ENCODE measurements around the gene RPL35A.
A peak's percentile ranks its signal among the peaks of the same experiment; 100 is the strongest.

The RPL35A gene

DNA sequence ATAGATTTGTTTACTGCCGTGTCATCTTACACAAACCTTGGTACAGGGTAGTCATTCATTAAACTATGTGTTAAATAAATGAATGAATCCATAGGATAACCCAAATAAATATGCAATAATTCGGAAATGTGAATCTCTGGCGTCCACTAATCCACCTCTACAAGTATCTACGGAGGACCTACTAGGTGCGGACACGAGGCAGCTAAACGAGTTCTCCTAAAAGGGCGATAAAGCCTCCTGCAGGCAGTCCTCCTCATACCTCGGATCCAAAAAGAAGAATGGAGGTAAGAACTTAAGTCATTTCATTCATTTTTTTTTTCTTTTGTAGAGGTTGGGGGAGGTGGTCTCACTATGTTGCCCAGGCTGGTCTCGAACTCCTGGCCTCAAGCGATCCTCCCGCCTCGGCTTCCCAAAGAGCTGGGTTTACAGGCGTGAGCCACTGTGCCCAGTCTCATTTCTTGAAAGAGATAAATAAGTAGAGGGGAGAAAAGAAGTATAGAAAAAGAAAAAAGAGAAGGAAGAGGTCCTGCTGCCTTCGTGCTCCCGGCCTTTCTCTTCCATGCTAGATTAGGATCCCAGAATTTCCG lies 706 bp upstream of the RPL35A start:
- TF ChIP-seq SNAI2 (CRISPR knock-in tag; IDR thresholded peaks at IDR 0.05): no peak
- ATAC-seq: no peak

DNA sequence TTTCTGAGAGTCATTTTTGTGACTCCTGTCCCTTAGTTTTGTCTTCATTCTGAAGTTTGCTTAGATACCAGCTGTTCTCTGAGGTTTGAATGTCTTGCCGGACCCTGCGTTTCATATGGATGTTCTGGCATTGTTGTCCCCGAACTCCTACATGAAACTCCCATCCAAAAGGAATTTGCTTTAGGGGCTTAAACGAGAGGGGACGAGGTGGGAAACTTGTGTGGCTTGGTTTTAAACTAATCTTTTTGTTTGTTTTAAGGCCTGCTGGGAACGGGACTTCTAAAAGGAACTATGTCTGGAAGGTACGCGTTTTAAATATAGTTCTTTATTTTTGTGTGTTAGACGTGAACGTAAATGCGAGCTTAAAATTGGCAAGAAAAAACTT lies 679 bp downstream of the RPL35A start:
- ATAC-seq: no peak
- 0 out of 2 replicates have a peak, but pooled peaks have one; percentile 24 for TF ChIP-seq ZFP3 (CRISPR knock-in tag; IDR thresholded peaks at IDR 0.05)
- TF ChIP-seq, protein P1, sequence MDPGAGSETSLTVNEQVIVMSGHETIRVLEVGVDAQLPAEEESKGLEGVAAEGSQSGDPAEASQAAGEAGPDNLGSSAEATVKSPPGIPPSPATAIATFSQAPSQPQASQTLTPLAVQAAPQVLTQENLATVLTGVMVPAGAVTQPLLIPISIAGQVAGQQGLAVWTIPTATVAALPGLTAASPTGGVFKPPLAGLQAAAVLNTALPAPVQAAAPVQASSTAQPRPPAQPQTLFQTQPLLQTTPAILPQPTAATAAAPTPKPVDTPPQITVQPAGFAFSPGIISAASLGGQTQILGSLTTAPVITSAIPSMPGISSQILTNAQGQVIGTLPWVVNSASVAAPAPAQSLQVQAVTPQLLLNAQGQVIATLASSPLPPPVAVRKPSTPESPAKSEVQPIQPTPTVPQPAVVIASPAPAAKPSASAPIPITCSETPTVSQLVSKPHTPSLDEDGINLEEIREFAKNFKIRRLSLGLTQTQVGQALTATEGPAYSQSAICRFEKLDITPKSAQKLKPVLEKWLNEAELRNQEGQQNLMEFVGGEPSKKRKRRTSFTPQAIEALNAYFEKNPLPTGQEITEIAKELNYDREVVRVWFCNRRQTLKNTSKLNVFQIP (CRISPR knock-in tag; IDR thresholded peaks at IDR 0.05; ENCODE audit: borderline replicate concordance, low read depth): no peak

DNA sequence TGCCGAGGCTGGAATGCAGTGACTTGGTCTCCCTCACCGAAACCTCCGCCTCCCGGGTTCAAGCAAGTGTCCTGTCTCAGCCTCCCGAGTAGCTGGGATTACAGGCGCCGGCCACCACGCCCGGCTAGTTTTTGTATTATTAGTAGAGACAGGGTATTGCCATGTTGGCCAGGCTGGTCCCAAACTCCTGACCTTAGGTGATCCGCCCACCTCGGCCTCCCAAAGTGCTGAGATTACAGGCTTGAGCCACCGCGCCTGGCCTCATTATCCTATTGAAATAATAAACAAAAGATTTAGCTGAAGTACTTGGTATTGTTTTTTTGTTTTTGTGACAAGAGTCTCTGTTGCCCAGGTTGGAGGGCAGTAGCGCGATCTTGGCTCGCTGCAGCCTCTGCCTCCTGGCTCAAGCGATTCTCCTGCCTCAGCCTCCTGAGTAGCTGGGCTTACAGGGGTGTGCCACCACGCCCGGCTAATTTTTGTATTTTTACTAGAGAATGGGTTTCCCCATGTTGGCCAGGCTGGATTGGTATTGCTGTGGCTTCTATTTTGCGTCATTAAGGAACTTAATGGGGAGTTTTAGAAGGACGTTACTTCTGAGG lies 1.5 kb downstream of the RPL35A start:
- no peak for TF ChIP-seq ZNF565 (CRISPR knock-in tag; conservative IDR thresholded peaks at IDR 0.05; ENCODE audit: low read depth)
- TF ChIP-seq ZC3H10 (CRISPR knock-in tag; IDR thresholded peaks at IDR 0.05): no peak
- no peak for TF ChIP-seq OSR1 (CRISPR knock-in tag; IDR thresholded peaks at IDR 0.05)
- no peak for TF ChIP-seq TCF4 (CRISPR knock-in tag; IDR thresholded peaks at IDR 0.05; ENCODE audit: borderline replicate concordance)
- TF ChIP-seq, protein P2, sequence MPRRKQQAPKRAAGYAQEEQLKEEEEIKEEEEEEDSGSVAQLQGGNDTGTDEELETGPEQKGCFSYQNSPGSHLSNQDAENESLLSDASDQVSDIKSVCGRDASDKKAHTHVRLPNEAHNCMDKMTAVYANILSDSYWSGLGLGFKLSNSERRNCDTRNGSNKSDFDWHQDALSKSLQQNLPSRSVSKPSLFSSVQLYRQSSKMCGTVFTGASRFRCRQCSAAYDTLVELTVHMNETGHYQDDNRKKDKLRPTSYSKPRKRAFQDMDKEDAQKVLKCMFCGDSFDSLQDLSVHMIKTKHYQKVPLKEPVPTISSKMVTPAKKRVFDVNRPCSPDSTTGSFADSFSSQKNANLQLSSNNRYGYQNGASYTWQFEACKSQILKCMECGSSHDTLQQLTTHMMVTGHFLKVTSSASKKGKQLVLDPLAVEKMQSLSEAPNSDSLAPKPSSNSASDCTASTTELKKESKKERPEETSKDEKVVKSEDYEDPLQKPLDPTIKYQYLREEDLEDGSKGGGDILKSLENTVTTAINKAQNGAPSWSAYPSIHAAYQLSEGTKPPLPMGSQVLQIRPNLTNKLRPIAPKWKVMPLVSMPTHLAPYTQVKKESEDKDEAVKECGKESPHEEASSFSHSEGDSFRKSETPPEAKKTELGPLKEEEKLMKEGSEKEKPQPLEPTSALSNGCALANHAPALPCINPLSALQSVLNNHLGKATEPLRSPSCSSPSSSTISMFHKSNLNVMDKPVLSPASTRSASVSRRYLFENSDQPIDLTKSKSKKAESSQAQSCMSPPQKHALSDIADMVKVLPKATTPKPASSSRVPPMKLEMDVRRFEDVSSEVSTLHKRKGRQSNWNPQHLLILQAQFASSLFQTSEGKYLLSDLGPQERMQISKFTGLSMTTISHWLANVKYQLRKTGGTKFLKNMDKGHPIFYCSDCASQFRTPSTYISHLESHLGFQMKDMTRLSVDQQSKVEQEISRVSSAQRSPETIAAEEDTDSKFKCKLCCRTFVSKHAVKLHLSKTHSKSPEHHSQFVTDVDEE (CRISPR knock-in tag; IDR thresholded peaks at IDR 0.05): no peak
- no peak for TF ChIP-seq CSDC2 (CRISPR knock-in tag; IDR thresholded peaks at IDR 0.05)
- no peak for TF ChIP-seq BACH2 (CRISPR knock-in tag; IDR thresholded peaks at IDR 0.05; ENCODE audit: borderline replicate concordance)
- TF ChIP-seq ZFP30 (CRISPR knock-in tag; IDR thresholded peaks at IDR 0.05): no peak
- TF ChIP-seq, protein P3, sequence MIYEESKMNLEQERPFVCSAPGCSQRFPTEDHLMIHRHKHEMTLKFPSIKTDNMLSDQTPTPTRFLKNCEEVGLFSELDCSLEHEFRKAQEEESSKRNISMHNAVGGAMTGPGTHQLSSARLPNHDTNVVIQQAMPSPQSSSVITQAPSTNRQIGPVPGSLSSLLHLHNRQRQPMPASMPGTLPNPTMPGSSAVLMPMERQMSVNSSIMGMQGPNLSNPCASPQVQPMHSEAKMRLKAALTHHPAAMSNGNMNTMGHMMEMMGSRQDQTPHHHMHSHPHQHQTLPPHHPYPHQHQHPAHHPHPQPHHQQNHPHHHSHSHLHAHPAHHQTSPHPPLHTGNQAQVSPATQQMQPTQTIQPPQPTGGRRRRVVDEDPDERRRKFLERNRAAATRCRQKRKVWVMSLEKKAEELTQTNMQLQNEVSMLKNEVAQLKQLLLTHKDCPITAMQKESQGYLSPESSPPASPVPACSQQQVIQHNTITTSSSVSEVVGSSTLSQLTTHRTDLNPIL (CRISPR knock-in tag; IDR thresholded peaks at IDR 0.05; ENCODE audit: low read depth): no peak
- no peak for TF ChIP-seq PPARA (CRISPR knock-in tag; IDR thresholded peaks at IDR 0.05; ENCODE audit: borderline replicate concordance)
- no peak for TF ChIP-seq RARB (CRISPR knock-in tag; IDR thresholded peaks at IDR 0.05)
- TF ChIP-seq, protein P4, sequence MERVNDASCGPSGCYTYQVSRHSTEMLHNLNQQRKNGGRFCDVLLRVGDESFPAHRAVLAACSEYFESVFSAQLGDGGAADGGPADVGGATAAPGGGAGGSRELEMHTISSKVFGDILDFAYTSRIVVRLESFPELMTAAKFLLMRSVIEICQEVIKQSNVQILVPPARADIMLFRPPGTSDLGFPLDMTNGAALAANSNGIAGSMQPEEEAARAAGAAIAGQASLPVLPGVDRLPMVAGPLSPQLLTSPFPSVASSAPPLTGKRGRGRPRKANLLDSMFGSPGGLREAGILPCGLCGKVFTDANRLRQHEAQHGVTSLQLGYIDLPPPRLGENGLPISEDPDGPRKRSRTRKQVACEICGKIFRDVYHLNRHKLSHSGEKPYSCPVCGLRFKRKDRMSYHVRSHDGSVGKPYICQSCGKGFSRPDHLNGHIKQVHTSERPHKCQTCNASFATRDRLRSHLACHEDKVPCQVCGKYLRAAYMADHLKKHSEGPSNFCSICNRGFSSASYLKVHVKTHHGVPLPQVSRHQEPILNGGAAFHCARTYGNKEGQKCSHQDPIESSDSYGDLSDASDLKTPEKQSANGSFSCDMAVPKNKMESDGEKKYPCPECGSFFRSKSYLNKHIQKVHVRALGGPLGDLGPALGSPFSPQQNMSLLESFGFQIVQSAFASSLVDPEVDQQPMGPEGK (CRISPR knock-in tag; IDR thresholded peaks at IDR 0.05; ENCODE audit: borderline replicate concordance): no peak
- TF ChIP-seq ZNF8 (CRISPR knock-in tag; IDR thresholded peaks at IDR 0.05): no peak
- ATAC-seq: no peak

DNA sequence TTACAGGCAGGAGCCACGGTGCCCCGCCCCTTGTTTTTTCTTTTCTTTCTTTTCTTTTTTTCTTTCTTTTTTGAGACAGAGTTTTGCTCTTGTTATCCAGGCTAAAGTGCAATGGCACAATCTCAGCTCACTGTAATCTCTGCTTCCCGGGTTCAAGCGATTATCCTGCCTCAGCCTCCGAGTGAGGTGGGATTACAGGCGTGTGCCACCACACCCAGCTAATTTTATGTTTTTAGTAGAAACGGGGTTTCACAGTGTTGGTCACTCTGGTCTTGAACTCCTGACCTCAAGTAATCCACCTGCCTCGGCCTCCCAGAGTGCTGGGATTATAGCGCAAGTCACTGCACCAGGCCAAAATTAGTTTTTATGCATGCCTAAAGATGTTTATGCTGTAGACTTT lies 2.5 kb downstream of the RPL35A start:
- no peak for ATAC-seq
- TF ChIP-seq ZNF565 (CRISPR knock-in tag; conservative IDR thresholded peaks at IDR 0.05; ENCODE audit: low read depth) (no peak), ZFP3 (CRISPR knock-in tag; IDR thresholded peaks at IDR 0.05) (no peak), OSR1 (CRISPR knock-in tag; IDR thresholded peaks at IDR 0.05) (no peak), ARNTL (CRISPR knock-in tag; IDR thresholded peaks at IDR 0.05; ENCODE audit: borderline replicate concordance, low read depth) (no peak), PPARA (CRISPR knock-in tag; IDR thresholded peaks at IDR 0.05; ENCODE audit: borderline replicate concordance) (no peak), GLIS3 (CRISPR knock-in tag; IDR thresholded peaks at IDR 0.05) (no peak), CSDC2 (CRISPR knock-in tag; IDR thresholded peaks at IDR 0.05) (no peak), ISL1 (CRISPR knock-in tag; IDR thresholded peaks at IDR 0.05) (no peak), ZNF70 (CRISPR knock-in tag; IDR thresholded peaks at IDR 0.05) (no peak), TOX (CRISPR knock-in tag; IDR thresholded peaks at IDR 0.05; ENCODE audit: borderline replicate concordance) (no peak)
- TF ChIP-seq, protein P2 (CRISPR knock-in tag; IDR thresholded peaks at IDR 0.05): no peak
- TF ChIP-seq, protein P3 (CRISPR knock-in tag; IDR thresholded peaks at IDR 0.05; ENCODE audit: low read depth): no peak

Data from SK-N-SH treated with all-trans-retinoic acid at 6 μM for 48 hours (cell line).